CD4-positive, alpha-beta T cell treated with Interleukin-2 at 100 ng/mL for 4 hours (primary cell): ENCODE results near the gene CENPV.

Experiments
- DNase-seq: peaks from one replicate; pipeline ENCODE4 v3.0.0-alpha.2; 2020; ENCODE audit warnings: low spot score

The CENPV gene

GRCh38 chr17:16361874-16362273, 8.6 kb upstream of the CENPV start:
- no peak for DNase-seq

- DNase-seq: no peak
Measured at GRCh38 chr17:16358394-16358793, 5.1 kb upstream of the CENPV start.

- DNase-seq: no peak
Measured at GRCh38 chr17:16354585-16354984, 1.3 kb upstream of the CENPV start.

GRCh38 chr17:16352667-16353316, 477 bp downstream of the CENPV start:
- no peak for DNase-seq

GRCh38 chr17:16352303-16352666, 984 bp downstream of the CENPV start:
- DNase-seq: no peak

GRCh38 chr17:16351831-16352230, 1.4 kb downstream of the CENPV start:
- no peak for DNase-seq

- no peak for DNase-seq
Measured at GRCh38 chr17:16349431-16349830, 3.8 kb downstream of the CENPV start.

- no peak for DNase-seq
Measured at GRCh38 chr17:16348586-16348985, 4.7 kb downstream of the CENPV start.

- no peak for DNase-seq
Measured at GRCh38 chr17:16346721-16347271, 6.5 kb downstream of the CENPV start.

- DNase-seq: no peak
Measured at GRCh38 chr17:16345565-16345964, 7.7 kb downstream of the CENPV start.

- DNase-seq: no peak
Measured at GRCh38 chr17:16343569-16343968, 9.7 kb downstream of the CENPV start.

GRCh38 chr17:16342979-16343378, 10.3 kb downstream of the CENPV start:
- no peak for DNase-seq

GRCh38 chr17:16339959-16340358, 13.3 kb downstream of the CENPV start:
- DNase-seq: no peak

GRCh38 chr17:16339402-16339801, 13.9 kb downstream of the CENPV start:
- DNase-seq: no peak

GRCh38 chr17:16338391-16338790, 14.9 kb downstream of the CENPV start:
- DNase-seq: no peak

GRCh38 chr17:16329519-16330271, 23.6 kb downstream of the CENPV start:
- DNase-seq: no peak

GRCh38 chr17:16328997-16329396, 24.3 kb downstream of the CENPV start:
- DNase-seq: no peak

- DNase-seq: no peak
Measured at GRCh38 chr17:16327018-16327417, 26.3 kb downstream of the CENPV start.

- DNase-seq: no peak
Measured at GRCh38 chr17:16325964-16326363, 27.3 kb downstream of the CENPV start.

- no peak for DNase-seq
Measured at GRCh38 chr17:16322636-16323035, 30.6 kb downstream of the CENPV start.

- no peak for DNase-seq
Measured at GRCh38 chr17:16319969-16320368, 33.3 kb downstream of the CENPV start.

GRCh38 chr17:16314859-16315258, 38.4 kb downstream of the CENPV start:
- DNase-seq: no peak

- no peak for DNase-seq
Measured at GRCh38 chr17:16314189-16314588, 39.1 kb downstream of the CENPV start.
